Ectodermal cell (in vitro differentiated cells): Measurements from ENCODE around the gene SLC16A1.
"Not testable (repeated sequence)": the region's sequence is repeated elsewhere in the genome, so short reads cannot be mapped to it uniquely, and the experiment has no call there.

ENCODE experiments used
- H3K27ac ChIP-seq: 2 replicates; pipeline ENCODE4 v1.7.0; 2013; ENCODE audit warnings: mild to moderate bottlenecking, low read depth, low read length; ENCODE audit not compliant: insufficient read depth, poor library complexity, severe bottlenecking
- H3K27me3 ChIP-seq: 2 replicates; pipeline ENCODE4 v1.7.0; 2013; ENCODE audit warnings: mild to moderate bottlenecking, low read length; ENCODE audit not compliant: insufficient read depth, control insufficient read depth, poor library complexity, severe bottlenecking
- H3K36me3 ChIP-seq: one replicate; pipeline ENCODE4 v1.7.0; 2013; ENCODE audit warnings: low read length; ENCODE audit not compliant: control insufficient read depth, insufficient read depth
- H3K4me1 ChIP-seq: one replicate; pipeline ENCODE4 v1.7.0; 2013; ENCODE audit warnings: low read length; ENCODE audit not compliant: control insufficient read depth, insufficient read depth
- H3K4me3 ChIP-seq: 2 replicates; pipeline ENCODE4 v1.7.0; 2013; ENCODE audit warnings: low read depth, low read length, control low read depth; ENCODE audit not compliant: insufficient read depth
- H3K9me3 ChIP-seq: 2 replicates; pipeline ENCODE4 v1.7.0; 2013; ENCODE audit warnings: mild to moderate bottlenecking, low read length, moderate library complexity; ENCODE audit not compliant: control insufficient read depth
- WGBS, 2 experiments: methylation state at CpG; one replicate each; pipeline ENCODE4 v1.1.7; 2013; ENCODE audit warnings: missing lambda C conversion rate in 2 of 2; 5-methylcytosine and 5-hydroxymethylcytosine counted together

The SLC16A1 gene

DNA sequence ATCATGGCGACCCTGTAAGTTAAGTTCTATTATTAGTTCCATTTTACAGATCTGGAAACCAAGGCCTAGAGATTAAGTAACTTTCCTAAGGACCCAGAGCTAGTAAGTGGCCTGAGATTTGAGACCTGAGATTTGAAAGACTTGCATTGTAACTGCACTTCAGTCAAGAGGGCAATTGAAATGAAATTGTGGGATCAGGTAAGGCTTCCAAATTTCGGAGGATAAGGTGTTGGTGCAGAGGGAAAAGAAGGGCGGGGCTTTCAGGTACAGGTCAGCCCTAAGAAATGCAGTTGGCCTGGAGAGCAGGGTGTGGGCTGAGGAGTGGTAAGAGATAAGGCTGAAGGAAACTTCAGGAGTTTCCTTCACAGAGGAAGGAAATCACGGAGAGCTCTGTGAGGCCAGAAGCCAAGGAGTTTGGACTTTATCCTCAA lies 51.1 kb downstream of the SLC16A1 start:
- H3K9me3 ChIP-seq: no peaks in the 10 kb centered on the region
- no peak overlapping the region for H3K27ac ChIP-seq
- H3K4me3 ChIP-seq: no peak overlapping the region
- no peaks in the 10 kb centered on the region for H3K27me3 ChIP-seq
- 91 to 93% methylated on average over 3 to 4 of the region's 4 CpGs for WGBS, 2 experiments
- peaks cover 7% of the 10 kb centered on the region for H3K4me1 ChIP-seq
- H3K36me3 ChIP-seq: no peaks in the 10 kb centered on the region

DNA sequence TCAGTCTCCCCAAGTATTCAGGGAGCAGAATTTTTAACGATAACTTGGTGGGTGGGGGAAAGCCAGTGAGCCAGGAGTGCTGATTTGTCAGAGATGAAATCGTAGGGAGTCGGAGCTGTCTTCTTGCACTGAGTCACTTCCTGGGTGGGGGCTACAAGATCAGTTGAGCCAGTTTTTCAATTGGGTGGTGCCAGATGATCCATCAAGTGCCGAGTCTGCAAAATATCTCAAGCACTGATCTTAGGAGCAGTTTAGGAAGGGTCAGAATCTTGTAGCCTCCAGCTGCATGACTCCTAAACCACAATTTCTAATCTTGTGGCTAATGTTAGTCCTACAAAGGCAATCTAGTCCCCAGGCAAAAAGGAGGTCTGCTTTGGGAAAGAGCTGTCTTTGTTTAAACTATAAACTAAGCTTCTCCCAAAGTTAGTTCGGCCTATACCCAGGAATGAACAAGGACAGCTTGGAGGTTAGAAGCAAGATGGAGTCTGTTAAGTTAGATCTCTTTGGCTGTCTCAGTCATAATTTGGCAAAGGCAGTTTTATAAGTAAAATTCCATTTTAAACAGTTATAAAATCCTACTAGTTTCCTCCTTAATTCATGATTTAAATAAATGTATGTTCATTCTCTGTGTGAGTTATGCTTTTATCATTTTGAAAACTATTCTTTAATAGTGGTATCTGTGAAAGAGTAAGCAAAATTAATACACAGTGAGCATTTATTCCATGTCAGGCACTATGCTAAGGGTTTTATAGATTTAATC lies 51.7 kb downstream of the SLC16A1 start:
- WGBS, 2 experiments: 92 to 94% methylated on average over 4 to 5 of the region's 5 CpGs
- Histone ChIP-seq H3K4me1 (peaks cover 7% of the 10 kb centered on the region), H3K27ac (no peak overlapping the region), H3K9me3 (no peaks in the 10 kb centered on the region), H3K4me3 (no peak overlapping the region), H3K27me3 (no peaks in the 10 kb centered on the region), H3K36me3 (no peaks in the 10 kb centered on the region)

DNA sequence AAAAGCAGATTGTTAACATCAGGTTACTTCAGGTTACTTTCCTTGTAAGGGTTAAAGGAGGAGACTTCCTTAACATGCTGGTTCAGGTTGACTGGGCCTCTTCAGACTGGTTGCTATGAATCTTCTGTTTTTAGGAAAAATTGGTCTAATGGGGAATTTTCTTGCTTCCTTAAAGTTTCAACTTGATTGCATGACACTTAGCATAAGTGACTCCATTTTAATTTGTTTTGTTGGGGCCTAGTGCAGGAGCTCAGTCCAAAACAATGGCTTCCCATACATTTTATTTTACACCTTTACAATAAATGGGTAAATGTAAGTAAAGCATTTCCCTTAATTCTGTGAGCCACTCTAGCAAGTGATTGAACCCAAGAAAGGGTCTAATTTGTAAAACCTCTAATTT lies 53.8 kb downstream of the SLC16A1 start:
- Histone ChIP-seq H3K27me3 (no peaks in the 10 kb centered on the region), H3K4me1 (peaks cover 7% of the 10 kb centered on the region), H3K9me3 (no peaks in the 10 kb centered on the region), H3K27ac (no peak overlapping the region), H3K36me3 (no peaks in the 10 kb centered on the region), H3K4me3 (no peak overlapping the region)

GRCh38 chr1:112901387-112901786 lies 54.6 kb downstream of the SLC16A1 start:
- H3K36me3 ChIP-seq: no peaks in the 10 kb centered on the region
- no peaks in the 10 kb centered on the region for H3K27me3 ChIP-seq
- H3K4me3 ChIP-seq: no peak overlapping the region
- 92 to 100% methylated on average over 1 to 2 of the region's 2 CpGs for WGBS, 2 experiments
- peaks cover 7% of the 10 kb centered on the region for H3K4me1 ChIP-seq
- no peaks in the 10 kb centered on the region for H3K9me3 ChIP-seq
- no peak overlapping the region for H3K27ac ChIP-seq

DNA sequence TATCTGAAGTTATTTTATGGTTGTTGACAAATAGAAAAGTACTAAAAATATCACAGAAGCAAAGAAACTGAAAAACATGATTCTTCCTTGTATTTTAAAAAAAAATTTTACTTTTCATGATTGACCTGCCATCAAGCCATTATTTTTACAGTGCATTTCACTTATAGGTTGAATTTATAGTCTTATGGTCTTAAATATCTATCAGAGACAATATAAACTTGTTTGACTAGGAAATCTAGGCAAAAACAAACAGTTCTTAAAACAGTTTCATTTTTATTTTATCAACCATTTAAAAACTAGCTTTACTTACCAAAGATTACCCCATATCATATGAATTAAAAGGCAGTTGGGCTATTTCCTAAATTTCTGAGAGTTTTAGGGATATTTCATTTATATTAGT lies 59.2 kb downstream of the SLC16A1 start:
- no peak overlapping the region for H3K4me3 ChIP-seq
- H3K36me3 ChIP-seq: no peaks in the 10 kb centered on the region
- H3K27me3 ChIP-seq: no peaks in the 10 kb centered on the region
- H3K4me1 ChIP-seq: no peaks in the 10 kb centered on the region
- H3K27ac ChIP-seq: no peak overlapping the region
- H3K9me3 ChIP-seq: no peaks in the 10 kb centered on the region

- Histone ChIP-seq H3K27ac (no peak overlapping the region), H3K4me1 (no peaks in the 10 kb centered on the region), H3K36me3 (no peaks in the 10 kb centered on the region), H3K27me3 (no peaks in the 10 kb centered on the region), H3K9me3 (no peaks in the 10 kb centered on the region), H3K4me3 (no peak overlapping the region)
- 93 to 94% methylated on average over 35 of the region's 35 CpGs for WGBS, 2 experiments
These were observed 61.4 kb downstream of the SLC16A1 start for GRCh38 chr1:112894561-112895011.

DNA sequence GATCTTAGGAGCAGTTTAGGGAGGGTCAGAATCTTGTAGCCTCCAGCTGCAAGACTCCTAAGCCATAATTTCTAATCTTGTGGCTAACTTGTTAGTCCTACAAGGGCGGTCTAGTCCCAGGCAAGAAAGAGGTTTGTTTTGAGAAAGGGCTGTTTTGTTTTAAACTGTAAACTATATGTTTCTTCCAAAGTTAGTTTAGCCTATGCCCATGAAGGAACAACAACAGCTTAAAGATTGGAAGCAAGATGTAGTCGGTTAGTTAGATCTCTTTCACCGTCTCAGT lies 62.0 kb downstream of the SLC16A1 start:
- 94 to 97% methylated on average over 3 of the region's 3 CpGs for WGBS, 2 experiments
- no peaks in the 10 kb centered on the region for H3K27me3 ChIP-seq
- no peak overlapping the region for H3K4me3 ChIP-seq
- H3K4me1 ChIP-seq: no peaks in the 10 kb centered on the region
- no peaks in the 10 kb centered on the region for H3K9me3 ChIP-seq
- no peak overlapping the region for H3K27ac ChIP-seq
- no peaks in the 10 kb centered on the region for H3K36me3 ChIP-seq

DNA sequence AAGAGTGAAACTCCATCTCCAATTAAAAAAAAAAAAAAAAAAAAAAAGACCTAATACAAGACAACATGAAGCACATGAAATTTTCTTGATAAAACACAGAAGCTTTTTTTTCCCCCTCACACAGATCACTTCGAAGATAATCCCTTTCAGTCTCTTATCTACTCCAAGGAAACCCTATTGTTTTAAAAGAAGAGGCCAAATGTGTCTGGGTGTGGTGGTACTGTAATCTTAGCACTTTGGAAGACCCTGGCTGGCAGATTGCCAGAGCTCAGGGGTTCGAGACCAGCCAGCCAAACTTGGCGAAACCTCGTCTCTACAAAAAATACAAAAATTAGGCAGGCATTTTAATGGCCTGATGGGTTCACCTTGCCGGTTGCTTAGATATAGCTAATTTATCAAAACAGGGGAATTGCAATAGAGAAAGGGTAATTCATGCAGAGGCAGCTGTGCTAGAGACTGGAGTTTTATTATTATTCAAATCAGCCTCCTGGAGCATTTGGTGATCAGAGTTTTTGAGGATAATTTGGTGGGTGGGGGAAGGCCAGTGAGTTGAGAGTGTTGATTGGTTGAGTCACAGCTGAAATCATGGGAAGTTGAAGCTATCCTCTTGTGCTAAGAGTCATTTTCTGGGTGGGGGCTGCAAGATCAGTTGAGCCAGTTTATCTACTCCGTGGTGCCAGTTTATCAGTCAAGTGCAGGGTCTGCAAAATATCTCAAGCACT lies 62.5 kb downstream of the SLC16A1 start:
- no peaks in the 10 kb centered on the region for H3K4me1 ChIP-seq
- no peaks in the 10 kb centered on the region for H3K27me3 ChIP-seq
- no peak overlapping the region for H3K4me3 ChIP-seq
- 95% methylated on average over 6 of the region's 6 CpGs for WGBS, 2 experiments
- H3K9me3 ChIP-seq: no peaks in the 10 kb centered on the region
- no peaks in the 10 kb centered on the region for H3K36me3 ChIP-seq
- H3K27ac ChIP-seq: no peak overlapping the region

DNA sequence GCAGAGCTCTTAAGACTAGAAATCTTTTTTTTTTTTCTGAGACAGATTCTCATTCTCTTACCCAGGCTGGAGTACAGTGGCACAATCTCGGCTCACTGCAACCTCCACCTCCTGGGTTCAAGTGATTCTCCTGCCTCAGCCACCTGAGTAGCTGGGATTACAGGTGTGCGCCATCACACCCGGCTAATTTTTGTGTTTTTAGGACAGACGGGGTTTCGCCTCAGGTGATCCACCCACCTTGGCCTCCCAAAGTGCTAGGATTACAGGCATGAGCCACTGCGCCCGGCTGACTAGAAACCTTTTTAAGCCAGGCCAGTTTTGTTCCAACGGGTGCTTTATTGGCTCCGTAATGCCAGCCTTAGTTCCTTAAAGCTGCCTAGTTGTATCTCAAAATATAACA lies 66.1 kb downstream of the SLC16A1 start:
- H3K9me3 ChIP-seq, H3K36me3 ChIP-seq, H3K4me3 ChIP-seq, H3K4me1 ChIP-seq, H3K27me3 ChIP-seq, H3K27ac ChIP-seq: not testable (repeated sequence)
- 94 to 95% methylated on average over 9 of the region's 9 CpGs for WGBS, 2 experiments

DNA sequence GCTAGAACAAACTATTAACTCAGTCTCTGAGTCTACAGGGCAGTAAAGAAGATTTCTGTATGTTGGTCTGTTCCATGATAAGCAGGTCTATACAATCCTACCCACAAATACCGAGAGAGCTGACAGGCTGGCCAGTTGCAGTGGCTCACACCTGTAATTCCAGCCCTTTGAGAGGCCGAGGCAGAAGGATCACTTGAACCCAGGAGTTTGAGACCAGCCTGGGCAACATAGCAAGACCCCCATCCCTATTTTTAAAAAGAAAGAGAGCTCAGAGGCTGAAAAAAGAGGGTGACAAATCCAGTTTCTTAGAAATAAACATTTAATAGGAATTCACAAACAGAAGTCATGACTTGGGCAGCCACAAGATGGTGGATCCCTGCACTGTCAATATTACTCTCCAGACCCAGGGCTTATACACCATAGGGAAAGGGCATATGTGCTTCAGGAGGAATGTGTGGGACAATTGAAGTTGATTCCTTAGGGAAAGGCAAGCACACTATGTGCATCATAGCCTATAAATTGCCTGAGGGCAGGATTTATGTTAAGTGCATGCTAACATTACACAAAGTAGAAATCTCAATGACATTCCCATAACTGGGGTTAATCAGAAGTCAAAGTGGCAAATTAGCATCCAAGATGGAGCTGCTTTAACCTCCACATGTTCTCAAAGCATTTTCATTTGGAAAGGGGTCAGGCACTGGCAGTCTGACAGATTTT lies 66.8 kb downstream of the SLC16A1 start:
- Histone ChIP-seq H3K9me3 (no peaks in the 10 kb centered on the region), H3K27ac (no peak overlapping the region), H3K27me3 (no peaks in the 10 kb centered on the region), H3K4me1 (no peaks in the 10 kb centered on the region), H3K4me3 (no peak overlapping the region), H3K36me3 (no peaks in the 10 kb centered on the region)
- 69 to 75% methylated on average over 2 of the region's 2 CpGs for WGBS, 2 experiments
